ENCODE results near the gene MTX1. TPM values are rescaled to one million over a fixed set of nuclear protein-coding genes. Genes with fewer than 3 reads are reported as not detected.

MTX1 gene
- total RNA-seq, 4 donors from 2014 or later = 30.1 to 50.7 (median 35.3) TPM

GRCh38 chr1:155250633-155251449 is 42.3 kb downstream of the MTX1 start:
- Histone ChIP-seq H3K36me3 (peaks cover 0 to 30% (median 0%) of the 10 kb centered on the region in 3 donors), H3K27me3 (no peaks in the 10 kb centered on the region), H3K4me3 (peak overlapping the region in 2 of 4 donors; percentile 39 to 42), H3K27ac (peak overlapping the region; percentile 29 to 78 (median 61)), H3K4me1 (peaks cover 0 to 45% (median 27%) of the 10 kb centered on the region in 4 donors), H3K9me3 (no peaks in the 10 kb centered on the region)
- 10 to 16% methylated on average over 22 to 23 of the region's 23 CpGs for whole genome bisulfite sequencing, 2 donors
- TF ChIP-seq EP300 (IDR thresholded peaks at IDR 0.05) = peak in 1 of 2 donors; percentile 64
- peak in 1 of 2 donors; percentile 17 for TF ChIP-seq POLR2A (IDR thresholded peaks at IDR 0.05)
- TF ChIP-seq, protein P1, sequence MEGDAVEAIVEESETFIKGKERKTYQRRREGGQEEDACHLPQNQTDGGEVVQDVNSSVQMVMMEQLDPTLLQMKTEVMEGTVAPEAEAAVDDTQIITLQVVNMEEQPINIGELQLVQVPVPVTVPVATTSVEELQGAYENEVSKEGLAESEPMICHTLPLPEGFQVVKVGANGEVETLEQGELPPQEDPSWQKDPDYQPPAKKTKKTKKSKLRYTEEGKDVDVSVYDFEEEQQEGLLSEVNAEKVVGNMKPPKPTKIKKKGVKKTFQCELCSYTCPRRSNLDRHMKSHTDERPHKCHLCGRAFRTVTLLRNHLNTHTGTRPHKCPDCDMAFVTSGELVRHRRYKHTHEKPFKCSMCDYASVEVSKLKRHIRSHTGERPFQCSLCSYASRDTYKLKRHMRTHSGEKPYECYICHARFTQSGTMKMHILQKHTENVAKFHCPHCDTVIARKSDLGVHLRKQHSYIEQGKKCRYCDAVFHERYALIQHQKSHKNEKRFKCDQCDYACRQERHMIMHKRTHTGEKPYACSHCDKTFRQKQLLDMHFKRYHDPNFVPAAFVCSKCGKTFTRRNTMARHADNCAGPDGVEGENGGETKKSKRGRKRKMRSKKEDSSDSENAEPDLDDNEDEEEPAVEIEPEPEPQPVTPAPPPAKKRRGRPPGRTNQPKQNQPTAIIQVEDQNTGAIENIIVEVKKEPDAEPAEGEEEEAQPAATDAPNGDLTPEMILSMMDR (IDR thresholded peaks at IDR 0.05) = peak; percentile 99 to 100 (median 99)
- DNase-seq (ENCODE audit: low spot score in 2 of 2) = peak; percentile 87 to 91

GRCh38 chr1:155251566-155251965 is 43.1 kb downstream of the MTX1 start:
- no peak overlapping the region for H3K4me3 ChIP-seq
- H3K9me3 ChIP-seq = no peaks in the 10 kb centered on the region
- peaks cover 0 to 52% (median 31%) of the 10 kb centered on the region in 4 donors for H3K4me1 ChIP-seq
- peaks cover 0 to 33% (median 0%) of the 10 kb centered on the region in 3 donors for H3K36me3 ChIP-seq
- H3K27ac ChIP-seq = peak overlapping the region in 2 of 4 donors; percentile 49 to 78
- no peak for DNase-seq (ENCODE audit: low spot score in 2 of 2)
- no peaks in the 10 kb centered on the region for H3K27me3 ChIP-seq
- 66 to 76% methylated on average over 7 of the region's 7 CpGs for WGBS, 2 donors
- TF ChIP-seq EP300 (IDR thresholded peaks at IDR 0.05) (no peak), POLR2A (IDR thresholded peaks at IDR 0.05) (no peak)
- TF ChIP-seq, protein P1 (IDR thresholded peaks at IDR 0.05) = no peak

- no peaks in the 10 kb centered on the region for H3K27me3 ChIP-seq
- DNase-seq (ENCODE audit: low spot score in 2 of 2) = no peak
- no peak overlapping the region for H3K4me3 ChIP-seq
- H3K4me1 ChIP-seq = peaks cover 0 to 55% (median 32%) of the 10 kb centered on the region in 4 donors
- H3K36me3 ChIP-seq = peaks cover 0 to 31% (median 0%) of the 10 kb centered on the region in 3 donors
- H3K9me3 ChIP-seq = no peaks in the 10 kb centered on the region
- 77 to 81% methylated on average over 5 of the region's 5 CpGs for WGBS, 2 donors
- peak overlapping the region in 2 of 4 donors; percentile 93 to 99 for H3K27ac ChIP-seq
- TF ChIP-seq EP300 (IDR thresholded peaks at IDR 0.05) (no peak), POLR2A (IDR thresholded peaks at IDR 0.05) (no peak)
- TF ChIP-seq, protein P1 (IDR thresholded peaks at IDR 0.05) = no peak
Measured at GRCh38 chr1:155253208-155253607, 44.7 kb downstream of the MTX1 start.

- peak overlapping the region in 2 of 4 donors; percentile 84 to 95 for H3K4me3 ChIP-seq
- no peak for DNase-seq (ENCODE audit: low spot score in 2 of 2)
- no peaks in the 10 kb centered on the region for H3K9me3 ChIP-seq
- peaks cover 0 to 55% (median 32%) of the 10 kb centered on the region in 4 donors for H3K4me1 ChIP-seq
- no peak for TF ChIP-seq EP300 (IDR thresholded peaks at IDR 0.05)
- WGBS, 2 donors = 42 to 45% methylated on average over 5 of the region's 5 CpGs
- peak overlapping the region in 3 of 4 donors; percentile 93 to 99 (median 97) for H3K27ac ChIP-seq
- H3K36me3 ChIP-seq = peaks cover 0 to 31% (median 4%) of the 10 kb centered on the region in 3 donors
- H3K27me3 ChIP-seq = no peaks in the 10 kb centered on the region
Measured at GRCh38 chr1:155253797-155254196, 45.3 kb downstream of the MTX1 start.

DNA sequence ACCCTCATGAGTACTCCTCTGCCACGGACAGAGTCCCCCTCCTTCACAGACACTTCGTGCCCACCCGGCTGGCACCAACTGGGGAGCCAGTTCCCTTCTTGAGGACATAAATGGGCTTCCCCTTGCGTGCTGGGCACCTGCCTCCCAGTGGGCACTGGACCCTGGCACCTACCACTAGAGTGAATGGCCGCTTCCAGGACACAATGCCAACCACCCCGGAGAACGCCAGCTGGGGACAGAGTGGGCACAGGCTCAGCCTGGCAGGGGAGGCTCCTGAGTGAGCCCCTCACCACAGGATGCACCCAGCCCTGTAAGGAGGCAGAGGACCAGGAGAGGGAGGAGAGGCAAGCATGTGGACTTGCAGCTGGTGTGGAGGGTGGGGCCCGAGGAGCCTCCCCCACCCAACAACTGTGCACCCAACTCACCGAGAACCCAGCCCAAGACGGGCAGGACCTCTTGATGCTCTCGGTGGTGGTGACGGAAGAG is 45.8 kb downstream of the MTX1 start:
- H3K27me3 ChIP-seq = no peaks in the 10 kb centered on the region
- no peak for DNase-seq (ENCODE audit: low spot score in 2 of 2)

More for the DNA sequence above, 45.8 kb downstream of the MTX1 start:
- H3K4me3 ChIP-seq = peak overlapping the region; percentile 69 to 95 (median 82)
- peaks cover 0 to 30% (median 4%) of the 10 kb centered on the region in 3 donors for H3K36me3 ChIP-seq
- H3K4me1 ChIP-seq = peaks cover 0 to 55% (median 32%) of the 10 kb centered on the region in 4 donors
- H3K27ac ChIP-seq = peak overlapping the region; percentile 93 to 99 (median 96)
- no peak for TF ChIP-seq EP300 (IDR thresholded peaks at IDR 0.05)
- no peak for TF ChIP-seq POLR2A (IDR thresholded peaks at IDR 0.05)
- WGBS, 2 donors = 38 to 47% methylated on average over 5 to 7 of the region's 12 CpGs
- no peaks in the 10 kb centered on the region for H3K9me3 ChIP-seq

Measured in tibial nerve (tissue), 4 donors.